ENCODE measurements around the gene ABCF1. TPM values are rescaled to one million over a fixed set of nuclear protein-coding genes. Genes with fewer than 3 reads are reported as not detected.

Gene ABCF1
- total RNA-seq, 4 donors from 2014 or later = 22.3 to 34.7 (median 34.4) TPM

- no peak for TF ChIP-seq CTCF (IDR thresholded peaks at IDR 0.05; ENCODE audit: low read depth)
Measured at GRCh38 chr6:30565772-30566171, 5.5 kb upstream of the ABCF1 start.

- TF ChIP-seq CTCF (IDR thresholded peaks at IDR 0.05; ENCODE audit: low read depth) = no peak
Measured at GRCh38 chr6:30568245-30568644, 3.0 kb upstream of the ABCF1 start.

- no peak for TF ChIP-seq CTCF (IDR thresholded peaks at IDR 0.05; ENCODE audit: low read depth)
Measured at GRCh38 chr6:30570263-30570662, 979 bp upstream of the ABCF1 start.

GRCh38 chr6:30570740-30571074 lies 535 bp upstream of the ABCF1 start:
- no peak for TF ChIP-seq CTCF (IDR thresholded peaks at IDR 0.05; ENCODE audit: low read depth)

GRCh38 chr6:30571762-30572082 lies 480 bp downstream of the ABCF1 start:
- TF ChIP-seq CTCF (IDR thresholded peaks at IDR 0.05; ENCODE audit: low read depth) = no peak

GRCh38 chr6:30572148-30572547 lies 906 bp downstream of the ABCF1 start:
- no peak for TF ChIP-seq CTCF (IDR thresholded peaks at IDR 0.05; ENCODE audit: low read depth)

- TF ChIP-seq CTCF (IDR thresholded peaks at IDR 0.05; ENCODE audit: low read depth) = no peak
Measured at GRCh38 chr6:30573113-30573512, 1.9 kb downstream of the ABCF1 start.

GRCh38 chr6:30578051-30578450 lies 6.8 kb downstream of the ABCF1 start:
- TF ChIP-seq CTCF (IDR thresholded peaks at IDR 0.05; ENCODE audit: low read depth) = no peak
